Thoracic aorta (tissue), 2 donors: ENCODE data around the gene ELMO3. TPM values are rescaled to one million over a fixed set of nuclear protein-coding genes. Genes with fewer than 3 reads are reported as not detected.

ENCODE experiments used
- ATAC-seq: fragments of 150-250 bp; one replicate; pipeline ENCODE4 v1.8.0; 2017; ENCODE audit warnings: low read depth; ENCODE audit not compliant: insufficient number of reproducible peaks, low FRiP score
- DNase-seq: peaks from one replicate; pipeline ENCODE4 v3.0.0-alpha.2; 2020; ENCODE audit warnings: low spot score
- H3K27ac ChIP-seq, 2 donors: fragments of 200-600 bp; sonication (generic); 1 replicate in 1 of 2; 2 replicates in 1 of 2; pipeline ENCODE4 v1.5.1; 2016; ENCODE audit warnings: mild to moderate bottlenecking in 2 of 2, moderate library complexity in 2 of 2
- H3K27me3 ChIP-seq: fragments of 200-600 bp; sonication (generic); replicated peaks from 2 replicates; pipeline ENCODE4 v1.6.0; 2016; ENCODE audit warnings: mild to moderate bottlenecking; ENCODE audit not compliant: insufficient read depth
- H3K36me3 ChIP-seq: fragments of 200-600 bp; sonication (generic); one replicate; pipeline ENCODE4 v1.5.1; 2016
- H3K4me1 ChIP-seq, 2 donors: fragments of 200-600 bp; sonication (generic); 1 replicate in 1 of 2; 2 replicates in 1 of 2; pipeline versions ENCODE4 v1.5.1 to v1.6.0; 2016; ENCODE audit warnings: low read depth in 2 of 2, mild to moderate bottlenecking in 1 of 2; ENCODE audit not compliant: control insufficient read depth in 1 of 2
- H3K4me3 ChIP-seq: fragments of 200-600 bp; sonication (generic); 2 replicates; pipeline ENCODE4 v1.5.1; 2016; ENCODE audit warnings: mild to moderate bottlenecking
- H3K9me3 ChIP-seq: fragments of 200-600 bp; sonication (generic); 2 replicates; pipeline ENCODE4 v1.5.1; 2016
- CTCF ChIP-seq: fragments of 200-600 bp; sonication (generic); IDR thresholded peaks from one replicate; pipeline ENCODE4 v1.5.1; 2019; ENCODE audit warnings: antibody characterized with exemption
- total RNA-seq, 2 donors: library from RNA; depleted of rRNA; stranded (reverse); fragments of >200 nt; gene quantifications; one replicate each; pipeline versions ENCODE4 v1.1.0 to v1.2.3, GENCODE V29; 2016

The ELMO3 gene
- total RNA-seq, 2 donors from 2014 or later = 1.4 TPM

- H3K36me3 ChIP-seq = no peaks in the 10 kb centered on the region
- H3K27ac ChIP-seq = no peak overlapping the region
- no peaks in the 10 kb centered on the region for H3K9me3 ChIP-seq
- peaks cover 0 to 5% of the 10 kb centered on the region in 2 donors for H3K4me1 ChIP-seq
- no peak for TF ChIP-seq CTCF
- DNase-seq = no peak
- H3K4me3 ChIP-seq = no peak overlapping the region
- no peaks in the 10 kb centered on the region for H3K27me3 ChIP-seq
- no peak for ATAC-seq
Measured at GRCh38 chr16:67216612-67217490, 17.9 kb downstream of the ELMO3 start.

GRCh38 chr16:67223992-67224391 lies 25.1 kb downstream of the ELMO3 start:
- H3K4me3 ChIP-seq = no peak overlapping the region
- no peak for TF ChIP-seq CTCF
- ATAC-seq = no peak
- peaks cover 9 to 16% of the 10 kb centered on the region in 2 donors for H3K4me1 ChIP-seq
- H3K27ac ChIP-seq = no peak overlapping the region
- H3K27me3 ChIP-seq = no peaks in the 10 kb centered on the region
- DNase-seq = no peak
- peaks cover 4% of the 10 kb centered on the region for H3K36me3 ChIP-seq
- no peaks in the 10 kb centered on the region for H3K9me3 ChIP-seq

- Histone ChIP-seq H3K27ac (peak overlapping the region; percentile 72 to 74), H3K4me3 (peak overlapping the region; percentile 84), H3K36me3 (peaks cover 26% of the 10 kb centered on the region), H3K9me3 (no peaks in the 10 kb centered on the region), H3K27me3 (no peaks in the 10 kb centered on the region), H3K4me1 (peaks cover 9 to 16% of the 10 kb centered on the region in 2 donors)
- DNase-seq = no peak
- peak; percentile 8 for ATAC-seq
- TF ChIP-seq CTCF = no peak
Measured at GRCh38 chr16:67226295-67226803, 27.4 kb downstream of the ELMO3 start.

- Histone ChIP-seq H3K36me3 (peaks cover 32% of the 10 kb centered on the region), H3K4me1 (peaks cover 9 to 16% of the 10 kb centered on the region in 2 donors), H3K27ac (peak within 1 kb of the TSS; percentile 72 to 74), H3K4me3 (peak within 1 kb of the TSS; percentile 84), H3K27me3 (no peaks in the 10 kb centered on the region), H3K9me3 (no peaks in the 10 kb centered on the region)
- DNase-seq = peak; percentile 91
- ATAC-seq = peak; percentile 50
- TF ChIP-seq CTCF = no peak
Measured at GRCh38 chr16:67226804-67227566, 28.1 kb downstream of the ELMO3 start, which contains the start of gene TMEM208. TSS of gene TMEM208 (plus strand) at chr16:67227130. CDS start at chr16:67227219, 89 bp downstream.

- Histone ChIP-seq H3K27me3 (no peaks in the 10 kb centered on the region), H3K36me3 (peaks cover 32% of the 10 kb centered on the region), H3K4me1 (peaks cover 9 to 16% of the 10 kb centered on the region in 2 donors), H3K4me3 (peak overlapping the region; percentile 84), H3K27ac (peak overlapping the region; percentile 72 to 74), H3K9me3 (no peaks in the 10 kb centered on the region)
- TF ChIP-seq CTCF = no peak
- DNase-seq (no peak), ATAC-seq (no peak)
Measured at GRCh38 chr16:67227567-67227921, 28.6 kb downstream of the ELMO3 start.
